ENCODE results near the gene BCL2L15.

DNA sequence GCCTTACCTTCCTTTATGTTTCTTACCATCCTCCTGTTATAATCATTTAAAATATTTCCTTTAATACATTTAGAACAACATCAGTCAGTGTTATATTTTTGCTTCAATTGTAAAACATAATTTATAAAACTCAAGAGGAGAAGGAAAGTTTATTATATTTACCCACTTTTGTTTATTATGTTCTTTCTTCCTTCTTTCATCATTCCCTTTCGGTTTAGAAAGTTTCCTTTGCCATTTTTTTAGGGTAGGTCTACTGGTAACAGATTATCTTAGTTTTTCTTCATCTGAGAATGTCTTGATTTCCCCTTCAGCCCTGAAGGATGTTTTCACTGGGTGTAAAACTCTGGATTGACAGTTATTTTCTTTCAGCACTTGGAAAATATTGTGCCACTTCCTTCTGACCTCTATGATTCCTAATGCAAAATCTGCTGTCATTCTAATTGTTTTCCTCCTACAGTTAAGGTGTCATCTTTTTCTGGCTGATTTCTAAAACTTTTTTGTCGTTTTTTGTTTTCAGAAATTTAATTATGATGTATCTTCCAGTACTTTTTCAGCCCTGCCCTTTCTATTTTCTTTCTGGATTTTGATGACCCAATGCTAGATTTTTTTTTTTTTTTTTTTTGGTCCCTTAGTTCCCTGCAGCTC lies 40.9 kb downstream of the BCL2L15 start:
- TF ChIP-seq, protein P1, sequence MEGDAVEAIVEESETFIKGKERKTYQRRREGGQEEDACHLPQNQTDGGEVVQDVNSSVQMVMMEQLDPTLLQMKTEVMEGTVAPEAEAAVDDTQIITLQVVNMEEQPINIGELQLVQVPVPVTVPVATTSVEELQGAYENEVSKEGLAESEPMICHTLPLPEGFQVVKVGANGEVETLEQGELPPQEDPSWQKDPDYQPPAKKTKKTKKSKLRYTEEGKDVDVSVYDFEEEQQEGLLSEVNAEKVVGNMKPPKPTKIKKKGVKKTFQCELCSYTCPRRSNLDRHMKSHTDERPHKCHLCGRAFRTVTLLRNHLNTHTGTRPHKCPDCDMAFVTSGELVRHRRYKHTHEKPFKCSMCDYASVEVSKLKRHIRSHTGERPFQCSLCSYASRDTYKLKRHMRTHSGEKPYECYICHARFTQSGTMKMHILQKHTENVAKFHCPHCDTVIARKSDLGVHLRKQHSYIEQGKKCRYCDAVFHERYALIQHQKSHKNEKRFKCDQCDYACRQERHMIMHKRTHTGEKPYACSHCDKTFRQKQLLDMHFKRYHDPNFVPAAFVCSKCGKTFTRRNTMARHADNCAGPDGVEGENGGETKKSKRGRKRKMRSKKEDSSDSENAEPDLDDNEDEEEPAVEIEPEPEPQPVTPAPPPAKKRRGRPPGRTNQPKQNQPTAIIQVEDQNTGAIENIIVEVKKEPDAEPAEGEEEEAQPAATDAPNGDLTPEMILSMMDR (IDR thresholded peaks at IDR 0.05) = no peak
- TF ChIP-seq ESRRA (CRISPR knock-in tag; IDR thresholded peaks at IDR 0.05; ENCODE audit: borderline replicate concordance) (no peak), ZMAT4 (CRISPR knock-in tag; IDR thresholded peaks at IDR 0.05) (no peak), NR3C1 (CRISPR knock-in tag; conservative IDR thresholded peaks at IDR 0.05; ENCODE audit: low read depth) (no peak), JUN (CRISPR knock-in tag; IDR thresholded peaks at IDR 0.05) (no peak), JAZF1 (CRISPR knock-in tag; IDR thresholded peaks at IDR 0.05) (no peak), NFYB (CRISPR knock-in tag; conservative IDR thresholded peaks at IDR 0.05; ENCODE audit: low read depth) (no peak), ATF2 (CRISPR knock-in tag; IDR thresholded peaks at IDR 0.05; ENCODE audit: borderline replicate concordance, low read depth) (no peak)
- TF ChIP-seq, protein P2, sequence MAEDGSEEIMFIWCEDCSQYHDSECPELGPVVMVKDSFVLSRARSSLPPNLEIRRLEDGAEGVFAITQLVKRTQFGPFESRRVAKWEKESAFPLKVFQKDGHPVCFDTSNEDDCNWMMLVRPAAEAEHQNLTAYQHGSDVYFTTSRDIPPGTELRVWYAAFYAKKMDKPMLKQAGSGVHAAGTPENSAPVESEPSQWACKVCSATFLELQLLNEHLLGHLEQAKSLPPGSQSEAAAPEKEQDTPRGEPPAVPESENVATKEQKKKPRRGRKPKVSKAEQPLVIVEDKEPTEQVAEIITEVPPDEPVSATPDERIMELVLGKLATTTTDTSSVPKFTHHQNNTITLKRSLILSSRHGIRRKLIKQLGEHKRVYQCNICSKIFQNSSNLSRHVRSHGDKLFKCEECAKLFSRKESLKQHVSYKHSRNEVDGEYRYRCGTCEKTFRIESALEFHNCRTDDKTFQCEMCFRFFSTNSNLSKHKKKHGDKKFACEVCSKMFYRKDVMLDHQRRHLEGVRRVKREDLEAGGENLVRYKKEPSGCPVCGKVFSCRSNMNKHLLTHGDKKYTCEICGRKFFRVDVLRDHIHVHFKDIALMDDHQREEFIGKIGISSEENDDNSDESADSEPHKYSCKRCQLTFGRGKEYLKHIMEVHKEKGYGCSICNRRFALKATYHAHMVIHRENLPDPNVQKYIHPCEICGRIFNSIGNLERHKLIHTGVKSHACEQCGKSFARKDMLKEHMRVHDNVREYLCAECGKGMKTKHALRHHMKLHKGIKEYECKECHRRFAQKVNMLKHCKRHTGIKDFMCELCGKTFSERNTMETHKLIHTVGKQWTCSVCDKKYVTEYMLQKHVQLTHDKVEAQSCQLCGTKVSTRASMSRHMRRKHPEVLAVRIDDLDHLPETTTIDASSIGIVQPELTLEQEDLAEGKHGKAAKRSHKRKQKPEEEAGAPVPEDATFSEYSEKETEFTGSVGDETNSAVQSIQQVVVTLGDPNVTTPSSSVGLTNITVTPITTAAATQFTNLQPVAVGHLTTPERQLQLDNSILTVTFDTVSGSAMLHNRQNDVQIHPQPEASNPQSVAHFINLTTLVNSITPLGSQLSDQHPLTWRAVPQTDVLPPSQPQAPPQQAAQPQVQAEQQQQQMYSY (CRISPR knock-in tag; IDR thresholded peaks at IDR 0.05) = no peak

All from WTC11 (cell line).